Measurements from ENCODE around the gene UNC119B.

Gene UNC119B

DNA sequence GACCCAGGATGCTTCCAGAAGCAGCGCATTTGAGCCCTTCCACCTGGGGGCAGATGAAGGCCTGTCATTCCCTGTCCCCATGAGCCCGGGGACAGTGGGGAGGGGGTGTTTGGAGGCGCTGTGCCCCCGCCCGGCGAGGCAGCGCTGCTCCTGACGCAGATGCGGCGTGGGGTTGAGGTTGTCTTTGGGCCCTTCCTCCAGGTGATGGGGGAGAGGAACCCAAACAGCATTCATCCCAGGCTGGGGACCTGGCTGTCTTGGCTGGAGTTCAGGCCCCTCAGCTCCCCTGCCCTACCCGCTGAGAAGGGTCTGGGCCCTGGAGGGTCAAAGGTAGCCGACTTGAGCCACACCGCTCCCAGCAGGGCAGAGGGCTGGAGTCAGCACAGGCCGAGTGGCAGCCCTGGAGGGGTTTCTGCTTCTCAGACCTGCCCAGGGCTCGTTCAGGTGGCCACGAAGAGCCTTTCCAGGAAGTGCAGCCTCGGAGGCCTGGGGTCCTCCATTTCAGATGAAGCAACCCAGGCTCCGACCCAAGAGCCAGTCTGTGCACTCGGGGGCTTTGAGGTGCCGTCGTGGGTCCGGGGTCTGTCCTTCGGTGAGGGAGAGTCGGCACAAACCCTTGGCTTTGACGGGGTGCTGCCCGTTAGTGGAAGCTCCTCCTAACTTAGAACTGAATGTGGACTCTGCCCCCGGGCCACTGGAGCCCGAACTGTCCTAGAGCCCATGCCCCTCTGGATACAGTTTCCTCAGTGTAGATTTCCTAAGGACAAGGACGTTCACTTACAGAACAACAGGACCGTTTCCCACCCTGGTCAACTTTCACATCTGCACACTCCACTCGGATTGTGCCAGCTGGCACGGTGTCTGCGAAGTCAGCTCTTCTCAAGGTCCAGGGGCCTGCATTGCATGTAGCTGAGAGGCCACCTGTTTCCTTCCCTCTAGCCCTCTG is 31.5 kb downstream of the UNC119B start:
- no peak for DNase-seq

- no peak for DNase-seq
Measured at GRCh38 chr12:120744922-120745493, 34.8 kb downstream of the UNC119B start.

GRCh38 chr12:120748242-120748641 is 38.0 kb downstream of the UNC119B start:
- no peak for DNase-seq

DNA sequence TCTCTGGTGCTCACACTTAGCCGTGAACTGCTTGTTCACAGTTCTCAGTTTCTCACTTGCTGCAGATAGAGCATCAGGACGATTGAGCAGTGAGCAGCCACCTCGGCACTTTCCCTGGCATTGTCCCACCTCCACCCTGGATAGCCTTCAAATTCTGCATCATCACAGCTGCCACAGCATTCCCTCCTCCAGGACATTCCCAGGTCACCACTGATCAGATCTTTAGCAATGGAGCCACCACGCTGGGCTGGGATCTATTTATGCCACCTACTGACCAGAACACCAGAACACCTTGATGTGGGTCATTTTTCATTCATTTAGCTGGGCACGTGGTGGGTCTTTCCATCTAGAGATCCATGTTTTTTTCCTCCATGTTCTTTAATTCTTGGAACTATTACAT is 39.0 kb downstream of the UNC119B start:
- no peak for DNase-seq

DNA sequence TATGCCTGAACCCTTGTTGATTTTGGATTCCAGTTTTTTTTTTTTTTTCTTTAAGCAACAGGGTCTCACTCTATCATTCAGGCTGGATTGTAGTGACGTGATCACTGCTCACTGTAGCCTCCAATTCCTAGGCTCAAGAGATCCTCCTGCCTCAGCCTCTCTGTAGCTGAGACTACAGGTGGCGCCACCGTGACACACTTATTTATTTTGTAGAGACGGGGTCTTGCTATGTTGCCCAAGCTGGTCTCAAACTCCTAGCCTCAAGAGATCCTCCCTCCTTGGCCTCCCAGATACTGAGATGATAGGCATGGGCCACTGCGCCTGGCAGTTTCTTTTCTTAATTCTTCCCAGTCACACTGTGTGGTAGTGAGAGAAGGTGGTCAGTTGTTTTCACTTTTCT is 40.5 kb downstream of the UNC119B start:
- no peak for DNase-seq

- no peak for DNase-seq
Measured at GRCh38 chr12:120751389-120751788, 41.1 kb downstream of the UNC119B start.

DNA sequence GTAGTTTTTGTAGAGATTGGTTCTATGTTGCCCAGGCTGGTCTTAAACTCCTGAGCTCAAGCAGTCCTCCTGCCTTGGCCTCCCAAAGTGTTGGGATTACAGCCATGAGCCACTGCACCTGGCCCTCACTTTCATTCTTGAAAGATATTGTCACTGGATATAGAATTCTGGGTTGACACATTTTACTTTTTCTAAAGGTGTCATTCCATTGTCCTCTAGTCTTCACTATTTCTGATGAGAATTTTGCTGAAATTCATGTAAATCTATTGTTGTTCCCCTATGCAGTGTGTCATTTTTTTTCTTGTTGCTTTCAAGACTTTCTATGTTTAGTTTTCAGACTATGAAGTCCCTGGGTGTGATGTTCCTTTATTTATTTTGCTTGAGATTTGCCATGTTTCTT is 44.5 kb downstream of the UNC119B start:
- no peak for DNase-seq

GRCh38 chr12:120755269-120755668 is 45.0 kb downstream of the UNC119B start:
- no peak for DNase-seq

GRCh38 chr12:120757226-120757742 is 47.0 kb downstream of the UNC119B start:
- DNase-seq = no peak

DNA sequence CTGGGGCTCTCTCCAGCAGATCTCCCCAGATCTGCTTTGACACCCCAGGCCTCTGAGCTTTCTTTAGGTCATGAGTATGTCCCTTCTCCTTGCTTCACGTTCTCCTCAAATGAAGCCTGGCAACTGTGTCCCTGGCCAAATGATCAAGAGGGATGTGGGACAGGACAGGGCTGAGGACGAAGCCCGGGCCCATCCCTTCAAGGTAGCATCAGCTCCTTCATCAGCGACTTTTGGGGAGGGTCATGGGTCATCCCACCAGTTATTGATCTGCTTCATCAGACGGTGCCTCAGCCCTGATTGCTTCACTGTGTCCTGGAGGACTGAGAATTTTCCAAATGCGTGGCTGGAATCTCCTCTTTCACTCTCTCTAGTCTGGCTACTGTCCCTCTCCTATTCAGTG is 47.7 kb downstream of the UNC119B start:
- DNase-seq = no peak

DNA sequence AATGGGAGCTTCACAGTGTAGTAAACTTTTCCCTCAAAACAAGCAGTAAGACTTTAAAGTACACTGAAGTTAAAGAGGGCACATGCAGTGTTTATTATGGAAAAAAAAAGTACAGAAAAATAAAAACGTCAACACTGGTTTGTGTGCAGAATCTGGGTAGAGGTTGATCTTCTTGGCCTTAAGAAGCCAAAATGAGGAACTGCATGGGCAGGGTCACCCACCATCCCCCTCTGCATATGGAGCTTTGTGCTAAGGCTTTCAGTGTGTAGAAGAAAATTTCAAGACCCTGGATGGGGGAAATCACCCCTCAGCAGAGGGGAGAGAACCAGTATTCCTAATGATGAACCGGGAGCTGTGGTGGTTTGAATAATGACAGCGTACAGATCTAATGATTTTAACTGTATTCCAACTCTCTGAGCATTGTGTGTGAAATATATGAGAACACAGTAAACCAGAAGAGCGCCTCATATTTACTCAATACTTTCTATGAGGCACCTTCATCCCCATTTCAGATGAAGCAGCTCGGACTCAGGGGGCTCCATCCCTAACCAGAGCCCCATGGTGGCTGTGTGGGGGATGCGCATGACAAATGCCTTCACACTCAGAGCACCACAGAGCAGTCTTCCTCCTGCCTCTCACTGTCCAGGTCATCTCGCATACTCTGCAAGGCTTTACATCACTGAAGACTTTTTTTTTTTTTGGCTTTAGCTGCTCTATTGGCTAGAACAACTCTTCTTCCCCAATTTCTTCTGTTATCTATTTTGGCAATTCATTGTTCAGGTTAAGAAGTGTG is 48.7 kb downstream of the UNC119B start:
- no peak for DNase-seq

DNA sequence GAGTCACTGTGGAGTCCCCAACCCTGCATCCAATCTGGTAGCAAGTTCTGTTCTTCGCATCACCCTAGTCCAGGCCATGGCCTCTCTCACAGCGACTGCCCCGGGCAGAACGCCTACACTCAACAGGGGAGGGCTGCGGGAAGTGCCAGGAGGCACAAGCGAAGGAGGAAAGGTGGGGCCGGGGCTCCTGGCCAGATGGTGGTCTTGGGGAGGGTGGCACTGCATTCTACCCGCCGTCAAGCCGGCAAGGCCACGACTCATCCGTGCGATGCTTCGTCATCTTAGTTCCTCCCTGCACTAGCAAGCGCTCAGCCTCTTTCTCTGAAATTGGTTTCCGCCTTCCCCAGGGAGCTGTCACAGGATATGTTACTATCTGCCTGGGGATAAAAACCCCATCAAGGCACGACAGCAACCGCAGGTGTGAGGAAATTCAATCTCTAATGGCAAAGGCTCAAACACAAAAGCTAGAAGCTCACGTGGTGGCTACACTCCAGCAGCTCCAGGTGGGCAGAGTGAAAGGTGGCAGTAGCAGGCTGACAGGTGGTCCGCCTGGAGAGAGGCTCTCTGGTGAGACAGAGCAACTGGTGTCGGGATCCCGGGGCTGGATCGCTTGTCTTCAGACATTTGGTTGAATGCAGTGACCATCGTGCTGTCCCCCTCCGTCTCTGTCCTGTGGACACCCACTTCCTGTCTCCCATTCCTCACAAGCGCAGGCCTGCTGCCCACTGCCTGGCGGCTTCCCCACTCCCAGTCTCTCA is 49.5 kb downstream of the UNC119B start:
- DNase-seq = peak; percentile 82

- peak; percentile 52 for DNase-seq
Measured at GRCh38 chr12:120760349-120761254, 50.3 kb downstream of the UNC119B start.

DNA sequence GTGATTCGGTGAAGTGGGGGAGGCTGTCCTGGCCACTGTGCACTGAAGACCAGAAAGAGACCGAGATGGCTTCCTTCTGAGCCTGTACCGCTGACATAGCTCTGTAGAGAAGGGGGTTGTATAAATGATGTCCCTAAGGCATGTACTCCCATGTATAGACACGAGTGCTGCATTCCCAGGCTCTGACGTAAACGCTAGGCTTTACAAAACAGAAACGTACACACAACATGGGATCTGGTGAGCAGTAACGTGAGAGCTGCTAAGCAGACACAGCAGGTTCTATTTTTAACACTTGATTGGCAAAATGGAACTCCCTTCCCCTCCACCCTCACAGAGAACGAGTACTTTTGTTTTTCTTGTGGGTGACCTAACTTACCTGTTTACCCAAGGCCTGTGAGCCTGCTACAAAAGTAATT is 51.3 kb downstream of the UNC119B start:
- no peak for DNase-seq

DNA sequence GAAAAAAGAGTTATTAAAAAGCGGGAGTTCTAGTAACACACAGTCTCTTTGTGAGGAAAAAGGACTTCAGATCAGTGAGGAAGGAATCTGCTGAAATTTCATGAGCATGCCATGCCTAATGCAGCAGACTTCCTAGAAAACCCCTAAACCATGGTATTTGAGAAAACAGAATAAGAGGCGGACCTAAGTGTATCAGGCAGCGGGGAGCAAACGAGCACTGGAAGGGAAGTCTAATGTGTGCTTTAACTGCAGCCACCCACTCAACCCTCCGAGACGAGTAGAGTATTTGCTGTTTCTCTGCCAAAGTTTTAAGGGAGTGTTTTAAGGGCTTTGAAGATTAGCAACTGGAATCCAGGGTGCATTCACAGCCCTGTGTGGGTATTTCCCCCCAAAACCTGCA is 51.8 kb downstream of the UNC119B start:
- no peak for DNase-seq

GRCh38 chr12:120763250-120763649 is 53.0 kb downstream of the UNC119B start:
- DNase-seq = no peak

DNA sequence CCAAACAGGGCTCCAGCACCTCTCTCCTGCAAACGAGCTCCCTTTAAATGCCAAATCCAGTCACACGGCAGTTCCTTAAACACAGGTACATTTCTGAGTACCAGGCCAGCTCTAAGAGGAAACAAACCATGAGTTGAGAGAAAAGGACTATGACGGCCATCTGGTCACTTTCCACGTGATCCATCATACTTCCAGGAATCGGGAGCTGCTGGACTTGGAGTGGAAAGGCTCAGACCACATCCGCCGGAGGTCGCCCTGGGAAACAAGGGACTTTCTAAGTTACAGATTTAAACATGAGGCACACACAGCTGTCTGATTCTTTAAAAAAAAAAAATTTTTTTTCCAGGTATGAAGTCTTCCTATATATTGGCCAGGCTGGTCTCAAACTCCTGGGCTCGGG is 54.6 kb downstream of the UNC119B start:
- no peak for DNase-seq

- DNase-seq = no peak
Measured at GRCh38 chr12:120766566-120766965, 56.3 kb downstream of the UNC119B start.

DNA sequence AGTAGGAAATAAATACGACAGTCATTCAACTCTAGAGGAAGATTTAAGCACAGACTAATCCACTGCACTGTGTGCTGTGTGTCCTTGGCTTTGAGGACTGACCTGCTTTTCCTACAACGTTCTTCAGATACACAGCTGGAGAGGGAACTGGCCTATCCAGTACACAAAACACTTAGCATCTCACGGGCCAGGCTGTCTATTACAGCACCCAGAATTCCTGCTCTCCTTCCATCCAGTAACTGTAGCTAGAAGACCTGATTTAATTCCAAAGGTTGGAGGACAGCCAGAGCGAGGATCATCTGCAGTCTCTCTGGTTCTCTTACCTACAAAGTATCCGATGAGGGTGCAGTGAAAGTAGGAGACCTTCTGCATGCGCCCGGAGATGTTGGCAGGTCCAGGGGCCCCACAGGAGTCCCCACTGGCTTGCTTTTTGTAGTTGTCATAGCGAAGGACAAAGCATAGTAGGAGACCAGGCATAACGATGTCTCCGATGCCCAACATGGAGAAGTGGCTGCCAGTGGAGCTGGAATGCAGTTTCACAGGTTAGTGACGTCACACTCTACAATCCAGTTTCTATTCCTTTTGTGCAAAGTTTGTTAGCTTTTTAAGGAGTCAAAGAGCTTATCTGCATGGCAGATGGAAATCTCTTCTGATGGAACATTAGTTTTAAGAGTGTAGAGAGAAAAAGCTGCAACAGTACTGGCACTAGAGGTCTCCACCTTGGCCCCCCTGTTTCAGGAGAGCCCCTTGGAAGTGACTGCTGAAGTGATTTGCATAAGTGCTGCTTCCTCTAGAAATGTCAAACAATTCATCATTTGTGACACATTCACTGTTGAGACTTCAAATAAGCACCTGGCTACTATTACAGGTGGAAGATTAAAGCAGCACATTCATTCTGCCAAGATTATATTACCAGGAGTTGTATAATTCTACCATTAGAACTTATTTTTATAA is 57.1 kb downstream of the UNC119B start:
- DNase-seq = no peak

DNA sequence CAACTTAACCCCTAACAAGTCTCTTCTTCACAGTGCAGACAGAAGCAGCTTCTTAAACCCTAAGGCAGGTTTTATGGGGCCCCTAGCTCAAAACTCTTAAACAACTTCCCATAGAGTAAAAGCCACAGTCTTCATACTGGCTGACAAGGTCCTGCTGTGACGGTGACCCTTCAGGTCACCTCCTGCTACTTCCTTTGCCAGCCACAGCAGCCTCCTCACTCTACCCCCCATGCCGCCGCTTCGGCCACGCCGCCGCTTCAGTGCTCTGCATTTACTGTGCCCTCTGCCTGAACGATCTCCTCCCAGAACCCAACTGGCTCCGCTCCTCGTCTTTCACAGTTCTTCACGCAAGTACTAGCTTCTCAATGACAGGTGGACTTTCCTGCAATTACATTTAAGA is 60.8 kb downstream of the UNC119B start:
- DNase-seq = no peak
